ENCODE data around the gene DDX24.

- TF ChIP-seq, protein P1, sequence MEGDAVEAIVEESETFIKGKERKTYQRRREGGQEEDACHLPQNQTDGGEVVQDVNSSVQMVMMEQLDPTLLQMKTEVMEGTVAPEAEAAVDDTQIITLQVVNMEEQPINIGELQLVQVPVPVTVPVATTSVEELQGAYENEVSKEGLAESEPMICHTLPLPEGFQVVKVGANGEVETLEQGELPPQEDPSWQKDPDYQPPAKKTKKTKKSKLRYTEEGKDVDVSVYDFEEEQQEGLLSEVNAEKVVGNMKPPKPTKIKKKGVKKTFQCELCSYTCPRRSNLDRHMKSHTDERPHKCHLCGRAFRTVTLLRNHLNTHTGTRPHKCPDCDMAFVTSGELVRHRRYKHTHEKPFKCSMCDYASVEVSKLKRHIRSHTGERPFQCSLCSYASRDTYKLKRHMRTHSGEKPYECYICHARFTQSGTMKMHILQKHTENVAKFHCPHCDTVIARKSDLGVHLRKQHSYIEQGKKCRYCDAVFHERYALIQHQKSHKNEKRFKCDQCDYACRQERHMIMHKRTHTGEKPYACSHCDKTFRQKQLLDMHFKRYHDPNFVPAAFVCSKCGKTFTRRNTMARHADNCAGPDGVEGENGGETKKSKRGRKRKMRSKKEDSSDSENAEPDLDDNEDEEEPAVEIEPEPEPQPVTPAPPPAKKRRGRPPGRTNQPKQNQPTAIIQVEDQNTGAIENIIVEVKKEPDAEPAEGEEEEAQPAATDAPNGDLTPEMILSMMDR (IDR thresholded peaks at IDR 0.05), result no peak
- TF ChIP-seq POLR2A (IDR thresholded peaks at IDR 0.05) (no peak), EP300 (IDR thresholded peaks at IDR 0.05) (no peak)
Measured at GRCh38 chr14:93999573-93999972, 81.4 kb downstream of the DDX24 start.

Measured in suprapubic skin (tissue), 3 donors.